Activated naive CD8-positive, alpha-beta T cell treated with anti-CD3 and anti-CD28 coated beads, Interleukin-2, amount 50 U/mL, for 24 hours (primary cell): ENCODE measurements around the gene DDA1.

Experiments used
- ATAC-seq: fragments of 150-1000 bp; cut with Tn5 transposase; one replicate; pipeline ENCODE4 v1.10.0; 2021
- DNase-seq: peaks from one replicate; pipeline ENCODE4 v3.0.0; 2021
- H3K27ac Mint-ChIP-seq: one replicate; pipeline ENCODE4 v1.8.0; 2021; ENCODE audit warnings: mild to moderate bottlenecking, mixed read lengths
- H3K27me3 Mint-ChIP-seq: one replicate; pipeline ENCODE4 v1.8.0; 2021; ENCODE audit warnings: mixed read lengths
- H3K36me3 Mint-ChIP-seq: one replicate; pipeline ENCODE4 v1.8.0; 2021; ENCODE audit warnings: low read depth, mixed read lengths
- H3K4me1 Mint-ChIP-seq: one replicate; pipeline ENCODE4 v1.8.0; 2021; ENCODE audit warnings: mixed read lengths
- H3K4me3 Mint-ChIP-seq: one replicate; pipeline ENCODE4 v1.8.0; 2021; ENCODE audit warnings: mild to moderate bottlenecking, moderate library complexity, mixed read lengths
- H3K9me3 Mint-ChIP-seq: one replicate; pipeline ENCODE4 v1.8.0; 2021; ENCODE audit warnings: mixed read lengths

The DDA1 gene

DNA sequence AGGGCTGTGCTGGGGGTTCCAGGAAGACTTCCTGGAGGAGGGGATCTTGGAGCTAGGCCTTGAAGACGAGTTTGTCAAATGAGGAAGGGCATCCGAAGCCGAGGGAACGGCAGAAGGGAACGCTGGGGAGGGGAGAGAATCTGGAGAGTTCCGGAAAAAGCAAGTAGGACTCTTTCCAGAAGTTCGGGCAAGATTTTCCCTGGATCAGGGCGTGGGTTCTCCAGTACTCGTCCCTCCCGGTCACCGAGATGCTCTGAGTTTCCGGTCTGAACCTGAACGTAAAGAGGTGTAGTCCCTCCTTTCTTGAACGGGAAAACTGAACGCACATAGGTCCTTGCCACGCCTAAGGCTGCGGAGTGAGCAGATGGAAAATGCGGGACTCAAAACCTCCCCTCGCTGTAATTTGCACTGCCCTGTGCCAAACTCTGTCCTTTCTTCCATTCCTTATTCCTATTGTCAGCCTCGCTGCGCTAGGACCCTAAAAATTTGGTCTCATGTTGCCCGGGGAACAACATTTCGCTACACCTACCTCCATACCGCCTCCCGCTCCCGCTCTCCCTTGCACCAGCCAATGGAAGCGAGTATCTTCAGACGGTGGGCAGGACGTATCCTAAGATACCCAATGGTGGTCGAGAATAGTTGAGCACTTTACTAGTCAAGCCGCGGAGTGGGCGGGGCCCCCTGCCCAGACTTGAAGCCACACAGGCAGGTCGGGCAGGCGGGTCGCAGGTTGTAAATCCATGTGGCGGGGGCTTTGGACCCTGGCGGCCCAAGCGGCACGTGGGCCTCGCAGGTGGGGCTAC is 27.7 kb downstream of the DDA1 start, which contains the start of gene GTPBP3:
GTPBP3 (plus strand) TSS at position 682 of the 803 bp plus-strand sequence; CDS start at position 741, 59 bp downstream.
- no peaks in the 10 kb centered on the region for H3K36me3 Mint-ChIP-seq
- ATAC-seq = peak; percentile 93
- peaks cover 28% of the 10 kb centered on the region for H3K4me1 Mint-ChIP-seq
- peak within 1 kb of the TSS; percentile 95 for H3K4me3 Mint-ChIP-seq
- peak within 1 kb of the TSS; percentile 86 for H3K27ac Mint-ChIP-seq
- no peaks in the 10 kb centered on the region for H3K9me3 Mint-ChIP-seq
- no peaks in the 10 kb centered on the region for H3K27me3 Mint-ChIP-seq
- peak; percentile 94 for DNase-seq

DNA sequence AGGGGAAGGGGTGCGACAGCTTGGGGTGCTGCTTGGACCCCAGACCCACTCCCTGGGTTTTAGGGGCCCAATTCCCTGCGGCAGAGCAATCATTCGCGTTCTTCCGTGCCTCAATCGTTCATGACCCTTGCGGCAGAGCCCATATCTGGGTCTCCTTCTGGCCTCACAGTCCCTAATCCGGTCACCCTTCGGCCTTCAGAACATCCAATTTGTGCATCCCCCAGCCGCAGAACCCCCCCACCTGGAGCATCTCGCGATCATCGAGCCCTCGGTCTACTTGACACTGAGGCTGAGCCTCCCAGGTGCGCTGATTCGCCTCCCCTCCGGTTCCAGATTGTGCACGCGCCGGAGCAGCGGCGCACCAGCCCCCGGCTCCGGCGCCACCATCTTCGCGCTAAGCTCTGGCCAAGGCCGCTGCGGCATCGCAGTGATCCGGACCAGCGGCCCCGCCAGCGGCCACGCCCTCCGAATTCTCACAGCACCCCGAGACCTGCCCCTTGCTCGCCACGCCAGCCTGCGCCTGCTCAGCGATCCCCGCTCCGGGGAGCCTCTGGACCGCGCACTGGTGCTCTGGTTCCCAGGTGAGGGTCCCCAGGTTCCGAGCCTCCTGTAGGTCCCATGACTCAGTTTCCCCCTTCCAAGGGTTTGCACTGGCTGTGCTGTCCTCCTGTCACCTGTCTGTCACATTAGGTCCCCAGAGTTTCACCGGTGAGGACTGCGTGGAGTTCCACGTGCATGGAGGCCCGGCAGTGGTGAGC is 28.5 kb downstream of the DDA1 start:
- peaks cover 28% of the 10 kb centered on the region for H3K4me1 Mint-ChIP-seq
- peak; percentile 62 for DNase-seq
- no peak for ATAC-seq
- H3K36me3 Mint-ChIP-seq = peaks cover 2% of the 10 kb centered on the region
- H3K27ac Mint-ChIP-seq = peak overlapping the region; percentile 86
- H3K9me3 Mint-ChIP-seq = no peaks in the 10 kb centered on the region
- H3K4me3 Mint-ChIP-seq = peak overlapping the region; percentile 95
- no peaks in the 10 kb centered on the region for H3K27me3 Mint-ChIP-seq

- DNase-seq (no peak), ATAC-seq (no peak)
- no peaks in the 10 kb centered on the region for H3K27me3 Mint-ChIP-seq
- H3K9me3 Mint-ChIP-seq = no peaks in the 10 kb centered on the region
- peaks cover 25% of the 10 kb centered on the region for H3K4me1 Mint-ChIP-seq
- H3K27ac Mint-ChIP-seq = peak overlapping the region; percentile 86
- peak overlapping the region; percentile 95 for H3K4me3 Mint-ChIP-seq
- H3K36me3 Mint-ChIP-seq = peaks cover 2% of the 10 kb centered on the region
Observed at GRCh38 chr19:17338433-17339078, 29.2 kb downstream of the DDA1 start.

GRCh38 chr19:17339088-17339741 is 29.9 kb downstream of the DDA1 start:
- no peak overlapping the region for H3K27ac Mint-ChIP-seq
- peak; percentile 60 for DNase-seq

DNA sequence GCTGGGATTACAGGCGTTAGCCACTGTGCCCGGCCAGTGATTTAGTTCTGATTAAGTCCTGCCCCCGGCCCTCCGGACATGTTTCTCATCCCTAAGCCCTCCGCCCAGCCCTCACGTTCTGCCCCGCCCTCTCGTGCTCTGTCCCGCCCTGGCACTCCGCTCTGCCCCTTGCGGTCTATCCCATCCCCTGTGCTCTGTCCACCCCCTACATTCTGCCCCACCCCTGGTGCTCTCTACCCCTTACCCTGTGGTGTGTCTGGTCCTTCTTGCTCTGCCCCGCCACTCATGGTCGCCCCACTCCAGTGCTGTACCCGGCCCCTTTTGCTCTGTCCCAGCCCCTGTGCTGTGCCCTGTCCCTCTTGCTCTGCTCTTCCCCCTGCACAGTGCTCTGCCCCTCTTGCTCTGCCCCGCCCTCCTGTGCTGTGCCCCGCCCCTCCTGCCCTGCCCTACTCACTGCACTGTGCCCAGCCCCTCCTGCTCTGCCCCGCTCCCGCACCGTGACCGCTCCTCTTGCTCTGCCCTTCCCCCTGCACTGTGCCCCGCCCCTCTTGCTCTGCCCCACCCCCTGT is 31.0 kb downstream of the DDA1 start:
- H3K9me3 Mint-ChIP-seq = no peaks in the 10 kb centered on the region

More at GRCh38 chr19:17339088-17339741, 29.9 kb downstream of the DDA1 start:
- H3K4me3 Mint-ChIP-seq = peak overlapping the region; percentile 95
- no peak for ATAC-seq
- H3K36me3 Mint-ChIP-seq = peaks cover 2% of the 10 kb centered on the region
- H3K27me3 Mint-ChIP-seq = no peaks in the 10 kb centered on the region
- no peaks in the 10 kb centered on the region for H3K9me3 Mint-ChIP-seq
- peaks cover 21% of the 10 kb centered on the region for H3K4me1 Mint-ChIP-seq

GRCh38 chr19:17340871-17341357 is 31.6 kb downstream of the DDA1 start:
- Mint-ChIP-seq H3K9me3 (no peaks in the 10 kb centered on the region), H3K27me3 (no peaks in the 10 kb centered on the region), H3K4me1 (peaks cover 11% of the 10 kb centered on the region), H3K27ac (no peak overlapping the region), H3K4me3 (no peak overlapping the region), H3K36me3 (peaks cover 2% of the 10 kb centered on the region)
- DNase-seq (no peak), ATAC-seq (no peak)

More for the DNA sequence above, 31.0 kb downstream of the DDA1 start:
- H3K36me3 Mint-ChIP-seq = peaks cover 2% of the 10 kb centered on the region
- H3K4me1 Mint-ChIP-seq = peaks cover 13% of the 10 kb centered on the region
- DNase-seq (peak; percentile 34), ATAC-seq (no peak)
- no peaks in the 10 kb centered on the region for H3K27me3 Mint-ChIP-seq
- no peak overlapping the region for H3K27ac Mint-ChIP-seq
- H3K4me3 Mint-ChIP-seq = no peak overlapping the region

GRCh38 chr19:17341386-17341785 is 32.0 kb downstream of the DDA1 start:
- H3K27me3 Mint-ChIP-seq = no peaks in the 10 kb centered on the region
- no peak overlapping the region for H3K4me3 Mint-ChIP-seq
- no peaks in the 10 kb centered on the region for H3K9me3 Mint-ChIP-seq
- ATAC-seq (no peak), DNase-seq (no peak)
- H3K27ac Mint-ChIP-seq = no peak overlapping the region
- H3K4me1 Mint-ChIP-seq = peaks cover 13% of the 10 kb centered on the region
- peaks cover 2% of the 10 kb centered on the region for H3K36me3 Mint-ChIP-seq

DNA sequence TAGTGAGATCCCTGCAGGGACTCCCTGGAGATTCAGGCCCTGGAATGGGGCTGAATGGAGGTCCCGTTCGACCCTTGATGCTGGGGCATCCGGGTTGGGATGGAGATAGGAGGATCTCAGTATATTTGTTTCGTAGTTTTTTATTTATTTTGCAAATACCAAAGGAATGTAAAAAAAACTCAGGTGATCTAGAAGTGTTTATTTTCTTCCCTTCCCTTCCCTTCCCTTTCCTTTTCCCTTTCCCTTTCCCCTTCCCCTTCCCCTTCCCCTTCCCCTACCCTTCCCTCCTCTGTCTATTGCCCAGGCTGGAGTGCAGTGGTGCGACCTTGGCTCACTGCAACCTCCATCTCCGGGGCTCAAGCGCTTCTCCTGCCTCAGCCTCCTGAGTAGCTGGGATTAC is 32.5 kb downstream of the DDA1 start:
- peaks cover 2% of the 10 kb centered on the region for H3K36me3 Mint-ChIP-seq
- peaks cover 14% of the 10 kb centered on the region for H3K4me1 Mint-ChIP-seq
- ATAC-seq (no peak), DNase-seq (no peak)
- no peak overlapping the region for H3K4me3 Mint-ChIP-seq
- H3K9me3 Mint-ChIP-seq = no peaks in the 10 kb centered on the region
- no peak overlapping the region for H3K27ac Mint-ChIP-seq
- peaks cover under 1% of the 10 kb centered on the region for H3K27me3 Mint-ChIP-seq

DNA sequence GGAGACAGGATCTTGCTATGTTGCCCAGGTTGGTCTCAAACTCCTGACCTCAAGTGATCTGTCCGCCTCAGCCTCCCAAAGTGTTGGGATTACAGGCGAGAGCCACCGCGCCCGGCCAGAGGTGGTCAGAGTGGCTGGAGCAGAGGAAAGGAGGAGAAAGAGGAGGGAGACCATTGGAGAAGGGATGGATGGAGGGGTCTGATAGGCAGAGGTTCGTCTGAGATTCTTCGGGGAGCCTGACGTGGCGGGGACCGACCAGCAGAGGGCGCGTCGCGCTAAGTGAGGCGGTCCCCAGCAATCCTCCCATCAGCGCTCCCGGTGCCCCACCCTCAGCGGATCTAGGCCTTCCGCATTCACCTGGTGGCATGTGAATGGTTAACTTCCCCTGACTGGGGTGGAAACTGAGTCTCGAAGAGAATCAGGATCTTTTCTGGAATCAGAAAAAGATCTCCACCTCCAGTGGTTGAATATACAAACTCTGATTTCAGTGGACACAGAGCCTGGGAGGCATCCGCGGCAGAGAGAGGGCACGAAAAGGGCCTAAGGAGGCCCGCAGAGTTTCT is 36.8 kb downstream of the DDA1 start:
- Mint-ChIP-seq H3K27ac (no peak overlapping the region), H3K36me3 (peaks cover 2% of the 10 kb centered on the region), H3K9me3 (no peaks in the 10 kb centered on the region), H3K27me3 (peaks cover 12% of the 10 kb centered on the region), H3K4me3 (no peak overlapping the region), H3K4me1 (peaks cover 7% of the 10 kb centered on the region)
- DNase-seq = peak; percentile 88
- ATAC-seq = peak; percentile 90

- H3K27ac Mint-ChIP-seq = no peak overlapping the region
- H3K27me3 Mint-ChIP-seq = peaks cover 18% of the 10 kb centered on the region
- DNase-seq (no peak), ATAC-seq (no peak)
- no peaks in the 10 kb centered on the region for H3K9me3 Mint-ChIP-seq
- no peak overlapping the region for H3K4me3 Mint-ChIP-seq
- H3K4me1 Mint-ChIP-seq = peaks cover 7% of the 10 kb centered on the region
- peaks cover 2% of the 10 kb centered on the region for H3K36me3 Mint-ChIP-seq
Observed at GRCh38 chr19:17347361-17347760, 38.0 kb downstream of the DDA1 start.

GRCh38 chr19:17347877-17348276 is 38.5 kb downstream of the DDA1 start:
- peaks cover 20% of the 10 kb centered on the region for H3K27me3 Mint-ChIP-seq
- DNase-seq (no peak), ATAC-seq (no peak)
- no peak overlapping the region for H3K27ac Mint-ChIP-seq
- H3K4me3 Mint-ChIP-seq = no peak overlapping the region
- H3K36me3 Mint-ChIP-seq = no peaks in the 10 kb centered on the region
- H3K4me1 Mint-ChIP-seq = peaks cover 7% of the 10 kb centered on the region
- H3K9me3 Mint-ChIP-seq = no peaks in the 10 kb centered on the region

DNA sequence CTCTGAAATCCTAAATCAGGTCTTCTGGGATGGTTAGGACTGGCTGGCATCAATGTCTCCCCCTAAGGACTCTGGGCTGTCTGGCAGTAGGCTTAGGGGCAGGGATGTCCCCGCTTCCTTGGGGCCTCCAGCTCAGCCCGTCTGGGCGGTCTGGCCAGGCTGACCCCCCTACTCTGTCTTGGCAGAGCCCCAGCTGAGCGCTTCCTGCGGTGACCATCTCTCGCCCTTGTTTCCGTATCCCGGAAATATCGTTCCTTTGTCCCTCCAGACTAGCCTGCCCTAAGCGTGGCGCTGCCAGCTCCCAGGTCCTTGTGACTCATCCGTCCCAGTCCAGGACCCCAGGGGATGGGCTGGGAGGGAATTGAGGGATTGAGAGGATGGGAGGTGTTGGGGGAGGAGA is 39.3 kb downstream of the DDA1 start:
- DNase-seq (no peak), ATAC-seq (no peak)
- no peaks in the 10 kb centered on the region for H3K36me3 Mint-ChIP-seq
- H3K27ac Mint-ChIP-seq = no peak overlapping the region
- H3K4me3 Mint-ChIP-seq = no peak overlapping the region
- no peaks in the 10 kb centered on the region for H3K9me3 Mint-ChIP-seq
- peaks cover 7% of the 10 kb centered on the region for H3K4me1 Mint-ChIP-seq
- H3K27me3 Mint-ChIP-seq = peaks cover 23% of the 10 kb centered on the region

GRCh38 chr19:17351815-17352435 is 42.6 kb downstream of the DDA1 start:
- H3K27ac Mint-ChIP-seq = no peak overlapping the region
- ATAC-seq (no peak), DNase-seq (no peak)
- peaks cover 2% of the 10 kb centered on the region for H3K4me1 Mint-ChIP-seq
- no peaks in the 10 kb centered on the region for H3K36me3 Mint-ChIP-seq
- H3K4me3 Mint-ChIP-seq = no peak overlapping the region
- no peaks in the 10 kb centered on the region for H3K9me3 Mint-ChIP-seq
- H3K27me3 Mint-ChIP-seq = peaks cover 22% of the 10 kb centered on the region
